Glutamatergic neuron (in vitro differentiated cells): ENCODE results near the gene MAGI3. TPM values are rescaled to one million over a fixed set of nuclear protein-coding genes. Genes with fewer than 3 reads are reported as not detected.

Experiments
- DNase-seq: peaks from one replicate; pipeline ENCODE4 v3.0.0; 2022
- H3K27ac Mint-ChIP-seq: one replicate; pipeline ENCODE4 v1.8.0; 2020; ENCODE audit warnings: mild to moderate bottlenecking, mixed read lengths, inconsistent platforms; ENCODE audit not compliant: unreplicated experiment
- H3K27me3 Mint-ChIP-seq: one replicate; pipeline ENCODE4 v1.8.0; 2020; ENCODE audit warnings: mild to moderate bottlenecking, moderate library complexity, mixed read lengths, inconsistent platforms; ENCODE audit not compliant: unreplicated experiment
- H3K36me3 Mint-ChIP-seq: one replicate; pipeline ENCODE4 v1.8.0; 2020; ENCODE audit warnings: mild to moderate bottlenecking, mixed read lengths, inconsistent platforms; ENCODE audit not compliant: unreplicated experiment
- H3K4me1 Mint-ChIP-seq: one replicate; pipeline ENCODE4 v1.8.0; 2020; ENCODE audit warnings: mild to moderate bottlenecking, low read depth, mixed read lengths, inconsistent platforms; ENCODE audit not compliant: unreplicated experiment
- H3K4me3 Mint-ChIP-seq: one replicate; pipeline ENCODE4 v1.8.0; 2020; ENCODE audit warnings: mild to moderate bottlenecking, mixed read lengths, inconsistent platforms; ENCODE audit not compliant: unreplicated experiment
- H3K9me3 Mint-ChIP-seq: one replicate; pipeline ENCODE4 v1.8.0; 2020; ENCODE audit warnings: mild to moderate bottlenecking, moderate library complexity, mixed read lengths, inconsistent platforms; ENCODE audit not compliant: unreplicated experiment
- total RNA-seq: library from RNA; stranded (reverse); fragmentation: NEBNext Ultra II Directional; extraction: Animal tissue kit (Norgen Biotek cat#: 25700); gene quantifications from one replicate; pipeline ENCODE4 v1.2.1, GENCODE V29; 2021; ENCODE audit not compliant: unreplicated experiment
- TF ChIP-seq, protein P1 (sequence below): fragments of 200-600 bp; sonication (generic); IDR thresholded peaks from one replicate; pipeline ENCODE4 v1.5.0; 2021; ENCODE audit not compliant: partially characterized antibody, unreplicated experiment

MAGI3 gene
- total RNA-seq, 1 donor from 2014 or later: 26.3 TPM

DNA sequence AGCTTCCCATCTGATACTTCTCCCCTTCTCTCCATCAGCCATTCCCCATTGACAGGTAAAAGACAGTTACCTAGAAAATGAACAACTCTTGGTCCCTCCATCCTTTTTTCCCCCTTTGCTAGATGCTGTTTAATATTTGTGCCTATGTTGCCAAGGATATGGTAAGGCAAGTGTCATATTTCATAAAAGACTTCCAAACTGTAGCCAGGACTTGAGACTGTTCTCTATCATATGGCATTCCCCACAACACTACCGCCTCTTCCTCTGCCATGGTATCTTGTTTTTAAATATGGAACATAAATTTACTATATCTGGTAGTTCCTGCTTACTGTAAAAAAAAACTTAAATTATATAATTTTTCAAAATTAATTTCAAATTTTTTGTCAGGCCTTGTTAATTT, 271.8 kb downstream of the MAGI3 start:
- no peak for DNase-seq
- no peak overlapping the region for H3K4me3 Mint-ChIP-seq

DNA sequence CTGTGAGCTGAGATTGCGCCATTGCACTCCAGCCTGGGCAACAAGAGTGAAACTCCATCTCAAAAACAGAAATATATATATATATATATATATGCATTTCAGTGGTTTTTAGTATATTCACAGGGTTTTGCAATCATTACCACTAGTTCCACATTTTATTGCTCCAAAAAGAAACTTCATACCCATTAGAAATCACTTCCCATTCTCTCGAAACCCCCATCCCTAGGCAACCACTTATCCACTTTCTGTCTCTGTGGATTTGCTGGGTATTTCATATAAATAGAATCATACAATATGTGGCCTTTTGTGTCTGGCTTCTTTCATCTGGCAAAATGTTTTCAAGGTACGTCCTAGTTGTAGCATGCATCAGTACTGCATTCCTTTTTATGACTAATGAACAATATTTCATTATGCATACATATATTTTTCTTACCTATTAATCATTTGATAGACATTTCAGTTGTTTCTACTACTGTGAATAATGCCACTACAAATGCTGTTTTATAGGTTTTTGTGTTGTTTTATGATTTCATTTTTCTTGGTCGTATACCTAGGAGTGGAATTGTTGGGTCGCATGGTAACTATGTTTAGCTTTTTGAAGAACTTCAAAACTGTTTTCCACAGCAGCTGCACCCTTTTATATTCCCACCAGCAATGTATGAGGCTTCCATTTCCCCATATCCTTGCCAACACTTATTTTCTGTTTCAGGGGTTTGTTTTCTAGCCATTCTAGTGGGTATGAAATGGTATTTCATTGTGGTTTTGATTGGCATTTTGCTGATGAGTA, 273.0 kb downstream of the MAGI3 start:
- Mint-ChIP-seq H3K36me3 (peaks cover 10% of the 10 kb centered on the region), H3K9me3 (no peaks in the 10 kb centered on the region), H3K4me1 (peaks cover 2% of the 10 kb centered on the region), H3K27me3 (peaks cover 2% of the 10 kb centered on the region), H3K4me3 (no peak overlapping the region), H3K27ac (no peak overlapping the region)
- TF ChIP-seq, protein P1, sequence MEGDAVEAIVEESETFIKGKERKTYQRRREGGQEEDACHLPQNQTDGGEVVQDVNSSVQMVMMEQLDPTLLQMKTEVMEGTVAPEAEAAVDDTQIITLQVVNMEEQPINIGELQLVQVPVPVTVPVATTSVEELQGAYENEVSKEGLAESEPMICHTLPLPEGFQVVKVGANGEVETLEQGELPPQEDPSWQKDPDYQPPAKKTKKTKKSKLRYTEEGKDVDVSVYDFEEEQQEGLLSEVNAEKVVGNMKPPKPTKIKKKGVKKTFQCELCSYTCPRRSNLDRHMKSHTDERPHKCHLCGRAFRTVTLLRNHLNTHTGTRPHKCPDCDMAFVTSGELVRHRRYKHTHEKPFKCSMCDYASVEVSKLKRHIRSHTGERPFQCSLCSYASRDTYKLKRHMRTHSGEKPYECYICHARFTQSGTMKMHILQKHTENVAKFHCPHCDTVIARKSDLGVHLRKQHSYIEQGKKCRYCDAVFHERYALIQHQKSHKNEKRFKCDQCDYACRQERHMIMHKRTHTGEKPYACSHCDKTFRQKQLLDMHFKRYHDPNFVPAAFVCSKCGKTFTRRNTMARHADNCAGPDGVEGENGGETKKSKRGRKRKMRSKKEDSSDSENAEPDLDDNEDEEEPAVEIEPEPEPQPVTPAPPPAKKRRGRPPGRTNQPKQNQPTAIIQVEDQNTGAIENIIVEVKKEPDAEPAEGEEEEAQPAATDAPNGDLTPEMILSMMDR: no peak
- no peak for DNase-seq

More for the DNA sequence above, 271.8 kb downstream of the MAGI3 start:
- Mint-ChIP-seq H3K27ac (no peak overlapping the region), H3K36me3 (peaks cover 10% of the 10 kb centered on the region), H3K27me3 (no peaks in the 10 kb centered on the region), H3K4me1 (peaks cover 2% of the 10 kb centered on the region), H3K9me3 (no peaks in the 10 kb centered on the region)
- TF ChIP-seq, protein P1: no peak

DNA sequence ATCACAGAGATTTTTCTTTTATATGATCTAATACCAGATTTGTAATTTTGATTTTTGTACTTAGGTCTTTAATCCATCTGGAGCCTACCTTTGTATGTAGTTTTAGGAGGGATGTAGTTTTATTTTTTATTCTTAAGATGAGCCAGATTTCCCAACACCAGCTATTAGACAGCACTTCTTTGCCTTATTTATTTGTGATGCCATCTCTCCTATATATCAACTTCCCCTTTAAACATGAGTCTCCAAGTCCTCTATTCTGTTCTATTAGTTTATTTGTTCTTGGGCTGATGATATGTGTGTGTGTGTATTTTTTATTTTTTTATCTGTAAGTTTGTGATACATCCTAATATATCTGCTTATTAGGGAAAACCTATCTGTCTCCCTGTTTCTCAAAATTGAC, 274.8 kb downstream of the MAGI3 start:
- Mint-ChIP-seq H3K36me3 (peaks cover 14% of the 10 kb centered on the region), H3K4me1 (peaks cover 2% of the 10 kb centered on the region), H3K9me3 (peaks cover 2% of the 10 kb centered on the region), H3K4me3 (no peak overlapping the region), H3K27me3 (peaks cover 2% of the 10 kb centered on the region), H3K27ac (no peak overlapping the region)
- DNase-seq: no peak
- TF ChIP-seq, protein P1: no peak

DNA sequence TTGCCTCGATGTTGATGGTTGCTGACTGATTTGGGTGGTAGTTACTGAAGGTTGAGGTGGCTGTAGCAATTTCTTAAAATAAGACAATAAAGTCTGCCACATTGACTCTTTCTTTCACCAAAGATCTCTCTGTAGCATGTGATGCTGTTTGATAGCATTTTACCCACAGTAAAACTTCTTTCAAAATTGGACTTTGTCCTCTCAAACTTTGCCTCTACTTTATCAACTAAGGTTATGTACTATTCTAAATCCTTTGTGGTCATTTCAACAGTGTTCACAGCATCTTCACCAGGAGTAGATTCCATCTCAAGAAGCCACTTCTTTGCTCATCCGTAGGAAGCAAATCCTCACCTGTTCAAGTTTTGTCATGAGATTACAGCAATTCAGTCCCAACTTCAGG, 275.8 kb downstream of the MAGI3 start:
- peaks cover 14% of the 10 kb centered on the region for H3K36me3 Mint-ChIP-seq
- DNase-seq: no peak
- peaks cover 2% of the 10 kb centered on the region for H3K4me1 Mint-ChIP-seq
- H3K27me3 Mint-ChIP-seq: peaks cover 2% of the 10 kb centered on the region
- H3K27ac Mint-ChIP-seq: no peak overlapping the region
- TF ChIP-seq, protein P1: no peak
- H3K4me3 Mint-ChIP-seq: no peak overlapping the region
- peaks cover 2% of the 10 kb centered on the region for H3K9me3 Mint-ChIP-seq

DNA sequence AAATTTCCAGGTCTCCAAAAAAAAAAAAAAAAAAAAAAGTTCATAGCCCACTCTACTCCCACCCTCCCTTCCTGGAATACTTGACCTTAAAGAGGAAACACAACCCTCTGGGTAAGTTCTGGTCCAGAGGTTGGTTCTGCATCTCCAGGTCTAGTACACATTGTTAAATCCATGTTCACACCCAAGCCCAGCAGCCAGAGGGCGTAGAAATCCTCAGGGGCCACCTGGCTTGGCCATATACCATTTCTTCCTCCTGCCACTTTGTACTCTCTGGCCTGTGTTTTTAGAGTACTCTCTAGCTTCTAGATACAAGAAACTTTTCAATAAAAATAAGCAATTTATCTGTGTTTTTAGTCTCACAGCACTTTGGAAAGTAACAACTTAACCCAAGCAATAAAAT, 279.7 kb downstream of the MAGI3 start:
- H3K36me3 Mint-ChIP-seq: peaks cover 18% of the 10 kb centered on the region
- H3K4me3 Mint-ChIP-seq: no peak overlapping the region
- H3K27ac Mint-ChIP-seq: no peak overlapping the region
- no peaks in the 10 kb centered on the region for H3K4me1 Mint-ChIP-seq
- no peak for DNase-seq
- TF ChIP-seq, protein P1: no peak
- H3K9me3 Mint-ChIP-seq: peaks cover 5% of the 10 kb centered on the region
- H3K27me3 Mint-ChIP-seq: peaks cover 4% of the 10 kb centered on the region
